NCI-H748 (cell line): Measurements from ENCODE around the gene ARHGAP20.
"Not testable (repeated sequence)": the region's sequence is repeated elsewhere in the genome, so short reads cannot be mapped to it uniquely, and the experiment has no call there.

Experiments
- DNase-seq: peaks from one replicate; lab custom pipeline; 2025; ENCODE audit not compliant: unreplicated experiment; lab: John Stamatoyannopoulos, UW

ARHGAP20 gene

DNA sequence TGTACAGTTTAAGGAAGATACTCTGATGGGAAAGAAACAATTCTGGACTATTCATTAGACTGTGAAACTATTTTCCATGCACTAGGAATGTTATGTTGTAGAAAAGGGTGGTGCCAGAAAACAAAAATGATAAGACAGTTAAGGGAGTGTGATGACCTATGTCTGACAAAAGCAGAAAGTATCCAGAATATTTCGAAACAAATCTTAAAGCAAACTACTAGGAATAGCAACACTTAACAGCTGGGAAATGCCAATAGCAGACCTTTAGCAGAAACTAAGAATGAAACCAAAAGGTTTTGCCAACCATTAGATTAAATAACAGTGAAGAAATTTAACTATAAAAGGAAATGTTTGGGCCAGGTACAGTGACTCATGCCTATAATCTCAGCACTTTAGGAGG, 3.3 kb upstream of the ARHGAP20 start:
- no peak for DNase-seq

DNA sequence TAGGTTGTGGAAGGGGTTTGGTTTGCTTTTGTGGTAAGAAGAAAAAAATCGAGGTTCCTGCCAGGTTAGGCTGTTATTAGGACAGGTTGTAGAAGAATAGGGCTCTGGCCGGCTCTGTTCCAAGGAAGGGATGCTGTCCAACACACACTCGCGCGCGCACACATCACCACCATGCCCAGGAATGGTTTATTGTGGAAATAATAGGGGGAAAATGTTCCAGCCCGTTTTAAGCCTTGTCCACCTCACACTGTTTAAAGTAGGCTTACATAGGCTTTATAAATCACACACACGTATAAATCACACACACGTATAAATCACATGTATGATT, 1.2 kb upstream of the ARHGAP20 start:
- no peak for DNase-seq

DNA sequence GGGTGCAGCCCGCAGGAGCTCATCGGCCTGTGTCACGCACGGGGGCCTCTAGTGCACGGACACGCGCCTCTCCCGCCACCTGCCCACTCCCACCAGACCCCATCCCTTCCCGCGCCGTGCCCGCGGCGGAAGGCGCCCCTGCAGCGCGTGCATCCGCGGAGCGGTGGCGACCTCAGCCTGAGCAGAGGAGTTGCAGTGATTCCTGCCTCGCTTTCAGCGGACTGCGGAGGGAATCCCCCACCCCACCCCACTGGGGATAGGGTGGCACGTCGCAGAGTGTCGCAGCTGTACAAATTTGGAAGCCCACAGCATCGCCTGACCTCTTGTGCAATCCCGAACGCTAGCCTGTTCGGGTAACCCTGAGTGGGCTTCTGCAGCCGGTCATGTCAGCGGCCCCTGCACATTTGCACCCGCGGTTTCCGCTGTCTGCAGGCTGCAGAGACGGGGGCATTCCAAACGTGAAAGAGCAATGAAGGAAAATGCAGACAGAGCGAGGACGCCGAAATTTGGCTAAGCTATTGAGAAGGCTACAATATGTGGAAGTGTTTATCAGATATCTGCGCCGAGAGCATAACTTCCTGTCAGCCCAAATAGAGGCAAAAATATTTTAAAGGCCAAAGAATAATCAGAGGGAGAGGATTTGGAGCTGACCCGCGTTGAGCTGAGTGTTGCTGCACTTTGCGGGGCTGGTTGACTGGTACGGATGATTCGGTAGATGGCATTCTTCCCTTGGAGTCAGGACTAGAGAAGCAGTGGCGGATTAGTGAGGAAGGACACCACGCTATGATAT, 617 bp upstream of the ARHGAP20 start:
- peak; percentile 80 for DNase-seq

DNA sequence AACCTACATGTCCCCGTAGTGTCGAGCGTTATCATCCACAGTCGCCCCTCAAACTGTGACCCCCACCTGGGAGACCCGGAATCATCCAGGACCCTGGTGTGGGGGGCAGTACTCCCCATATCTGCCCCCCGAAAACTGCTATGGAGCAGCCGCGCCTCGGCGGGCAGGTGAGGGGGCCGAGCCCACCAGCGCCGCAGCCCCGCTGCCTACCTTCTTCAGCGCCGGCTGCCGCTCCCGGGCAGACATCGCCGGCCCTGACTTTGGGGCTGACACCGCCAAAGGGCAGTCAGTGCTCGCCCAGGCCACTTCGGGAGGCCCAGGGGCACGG, 825 bp downstream of the ARHGAP20 start:
- no peak for DNase-seq

DNA sequence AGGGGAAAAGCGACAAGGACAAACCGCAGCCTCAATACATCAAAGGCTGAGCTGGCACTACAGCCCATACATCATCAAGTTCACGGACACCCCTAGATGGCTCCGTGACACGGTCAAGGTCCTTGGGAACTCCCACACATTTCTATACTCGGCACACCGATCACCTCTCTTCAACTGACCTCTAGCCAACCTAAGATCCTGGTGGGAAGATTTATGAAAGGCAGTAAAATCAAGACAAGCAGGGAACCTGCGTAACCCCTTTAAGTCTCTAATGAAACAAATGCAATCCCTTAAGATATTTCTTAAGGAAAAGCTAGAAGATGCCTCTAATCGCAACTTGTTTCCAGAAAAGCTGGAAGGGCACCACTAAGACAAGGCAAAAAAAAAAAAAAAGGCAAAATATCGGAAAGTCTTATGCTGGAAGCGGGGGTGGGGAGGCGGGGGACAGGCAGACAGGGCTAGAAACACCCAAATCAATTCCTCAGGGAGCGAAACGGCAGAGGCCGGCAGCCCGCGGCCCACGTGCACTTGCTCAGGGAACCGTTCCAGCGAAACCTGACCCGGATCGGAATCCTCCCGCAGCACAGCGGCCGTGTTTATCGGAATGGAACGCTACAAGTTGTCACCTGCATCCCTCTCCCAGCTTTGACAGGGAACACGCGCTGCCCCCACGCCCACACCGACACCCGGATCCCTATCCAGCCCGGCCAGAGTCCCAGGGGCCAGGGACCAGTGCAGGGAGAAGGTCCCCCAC, 1.4 kb downstream of the ARHGAP20 start:
- DNase-seq: peak; percentile 48

DNA sequence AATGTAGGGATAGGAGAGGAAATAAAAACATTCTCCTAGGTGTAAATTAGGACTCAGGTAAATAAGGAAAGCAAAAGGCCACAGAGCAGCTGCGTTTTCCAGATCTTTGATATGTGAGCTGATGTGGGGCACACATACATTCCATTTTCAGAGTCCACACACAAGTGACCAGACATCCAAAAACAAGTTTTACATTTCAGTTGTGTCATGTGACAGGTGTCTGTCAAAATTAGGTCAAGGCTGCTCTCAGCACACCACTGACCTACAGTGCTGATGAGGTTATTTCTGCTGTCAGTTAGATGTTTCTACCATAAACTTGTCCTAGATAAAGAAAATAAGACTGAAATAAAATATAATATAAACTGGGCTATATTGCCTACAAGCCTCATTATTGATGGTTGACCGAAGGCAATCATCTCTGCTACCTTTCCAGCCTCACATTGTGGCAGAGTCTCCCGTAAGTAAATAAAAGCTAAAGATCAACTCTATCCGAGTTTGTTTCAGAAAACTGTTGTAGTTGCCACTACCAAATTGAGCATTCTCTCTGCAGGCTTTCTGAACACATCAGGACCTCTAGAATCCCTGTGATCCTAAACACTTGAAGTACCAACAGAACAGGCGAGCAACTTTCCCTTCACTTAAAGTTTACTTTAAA, 7.9 kb downstream of the ARHGAP20 start:
- DNase-seq: peak; percentile 64

DNA sequence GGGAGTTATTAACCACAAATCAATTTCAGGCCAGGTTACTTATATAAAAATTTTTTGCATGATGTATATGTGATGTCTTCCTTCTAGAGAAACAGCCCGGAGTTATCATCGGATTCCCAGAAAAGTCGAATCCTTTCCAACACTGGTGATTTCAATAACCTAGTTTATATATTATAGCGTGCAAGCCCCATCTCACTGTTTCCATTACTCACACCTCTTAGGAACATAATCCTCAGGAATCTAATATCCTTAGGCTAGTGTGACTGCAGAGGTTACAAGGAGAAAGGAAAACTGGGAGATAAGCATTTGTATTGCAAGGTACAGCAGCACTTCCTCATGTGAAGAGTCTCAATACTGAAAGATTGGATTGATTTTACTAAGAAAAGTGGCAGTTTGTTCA, 20.3 kb downstream of the ARHGAP20 start:
- no peak for DNase-seq

DNA sequence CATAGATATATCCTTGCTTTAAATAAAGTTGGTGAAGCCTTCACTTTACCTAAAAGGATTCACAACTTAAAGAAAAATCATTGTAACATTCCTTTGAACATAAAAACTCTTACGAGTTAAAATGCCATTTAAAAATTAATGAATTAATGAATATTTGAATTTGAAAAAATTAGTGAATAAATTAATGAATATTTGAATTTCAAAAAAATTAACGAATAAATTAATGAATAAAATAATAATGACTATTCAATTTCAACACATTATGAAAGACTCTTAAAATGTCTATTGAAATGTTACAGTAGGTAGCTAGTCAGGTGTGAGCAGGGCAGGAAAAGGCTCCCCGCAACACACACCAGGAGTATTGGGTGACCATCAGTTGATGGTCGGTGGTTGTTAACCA, 22.9 kb downstream of the ARHGAP20 start:
- DNase-seq: no peak

DNA sequence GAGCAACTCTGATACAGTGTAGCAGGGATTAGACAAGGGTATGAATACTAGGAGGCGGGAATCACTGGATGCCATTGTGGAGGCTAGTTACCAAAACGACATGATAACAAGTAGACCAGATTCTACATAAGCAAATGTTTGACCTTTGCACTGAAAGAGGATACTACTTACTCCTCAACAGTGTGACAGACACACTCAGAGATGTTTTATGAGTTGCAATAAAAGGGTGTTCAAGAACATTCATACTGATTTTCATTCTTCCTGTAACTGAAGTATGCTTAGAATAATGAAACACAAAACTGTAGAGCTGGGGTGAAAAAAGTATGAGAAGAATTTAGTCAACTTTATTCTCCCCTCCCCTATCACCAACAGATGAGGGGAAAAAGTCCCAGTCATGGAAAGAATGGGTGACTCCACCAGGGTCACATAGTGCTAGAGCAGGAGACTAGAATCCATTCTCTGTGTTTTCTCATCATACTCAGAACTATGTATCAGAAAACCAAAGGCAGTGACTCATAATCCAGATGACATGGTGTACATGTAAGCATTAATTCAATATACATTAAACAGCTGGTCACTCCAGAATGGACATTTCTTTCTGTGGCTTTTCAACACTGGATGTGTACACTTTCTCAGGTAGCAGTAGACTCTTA, 32.8 kb downstream of the ARHGAP20 start:
- no peak for DNase-seq

DNA sequence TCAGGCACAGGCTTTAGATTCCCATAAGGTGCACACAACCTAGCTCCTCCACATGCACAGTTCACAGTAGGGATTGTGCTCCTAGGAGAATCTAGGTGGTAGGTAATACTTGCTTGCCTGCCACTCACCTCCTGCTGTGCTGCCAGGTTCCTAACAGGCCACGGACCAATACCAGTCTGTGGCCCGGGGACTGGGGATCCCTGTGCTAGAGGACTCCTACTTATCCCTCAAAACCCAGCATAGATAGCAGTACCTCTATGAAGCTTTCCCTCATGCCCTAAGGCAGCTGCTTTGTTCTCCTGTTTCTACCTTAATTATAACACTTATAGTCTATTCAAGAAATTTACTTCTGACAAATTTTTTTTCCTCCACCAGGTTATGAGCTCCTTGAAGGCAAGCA, 36.7 kb downstream of the ARHGAP20 start:
- DNase-seq: no peak

DNA sequence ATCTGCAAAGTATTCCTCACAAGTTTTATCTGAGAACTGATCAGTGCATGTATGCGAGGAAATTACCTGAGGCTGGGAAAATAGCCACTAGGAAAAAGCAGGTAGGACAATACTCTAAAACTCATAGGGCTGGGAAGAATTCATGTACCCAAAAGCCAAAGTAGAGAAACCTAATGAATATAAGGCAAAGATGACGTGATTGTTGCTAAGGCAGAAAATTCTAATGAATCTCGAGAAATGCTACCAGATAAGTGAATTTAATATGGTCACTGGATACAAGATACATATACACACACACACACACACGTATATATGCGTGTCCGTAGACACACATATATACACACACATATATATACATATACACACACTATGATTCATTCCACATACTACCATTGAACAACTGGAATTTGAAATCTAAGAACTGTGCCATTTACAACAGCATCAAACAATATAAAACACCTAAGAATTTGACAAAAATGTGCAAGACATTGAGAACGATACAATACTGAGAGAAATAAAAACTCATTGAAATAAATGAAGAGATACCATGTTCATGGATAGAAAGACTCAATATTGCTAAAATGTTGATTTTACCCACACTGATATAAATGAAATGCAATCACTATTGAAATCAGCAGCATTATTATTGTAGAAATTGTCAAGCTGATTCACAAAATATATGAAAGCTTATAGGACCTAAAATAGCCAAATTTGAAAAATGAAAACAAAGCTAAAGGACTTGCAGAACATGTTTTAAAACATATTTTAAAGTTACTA, 46.4 kb downstream of the ARHGAP20 start:
- no peak for DNase-seq

DNA sequence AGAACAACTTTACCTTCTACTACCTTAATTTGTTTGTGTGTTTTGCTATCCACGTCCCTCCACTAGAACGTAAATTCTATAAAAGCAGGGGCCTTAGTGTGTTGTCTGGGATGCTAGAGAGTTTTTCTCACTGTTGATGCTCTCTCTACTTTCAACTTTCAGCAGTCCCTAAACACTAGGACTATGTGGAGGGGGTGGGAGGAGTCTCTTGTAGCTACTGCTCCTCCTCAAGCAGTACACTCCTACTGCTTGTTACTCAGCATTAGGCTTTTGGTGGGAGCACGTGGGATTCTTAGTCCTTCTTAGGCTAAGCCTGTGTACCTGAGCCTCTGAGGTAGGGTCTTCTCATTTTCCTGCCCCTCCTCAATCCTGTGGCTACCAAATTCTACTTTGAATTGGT, 56.3 kb downstream of the ARHGAP20 start:
- DNase-seq: no peak

DNA sequence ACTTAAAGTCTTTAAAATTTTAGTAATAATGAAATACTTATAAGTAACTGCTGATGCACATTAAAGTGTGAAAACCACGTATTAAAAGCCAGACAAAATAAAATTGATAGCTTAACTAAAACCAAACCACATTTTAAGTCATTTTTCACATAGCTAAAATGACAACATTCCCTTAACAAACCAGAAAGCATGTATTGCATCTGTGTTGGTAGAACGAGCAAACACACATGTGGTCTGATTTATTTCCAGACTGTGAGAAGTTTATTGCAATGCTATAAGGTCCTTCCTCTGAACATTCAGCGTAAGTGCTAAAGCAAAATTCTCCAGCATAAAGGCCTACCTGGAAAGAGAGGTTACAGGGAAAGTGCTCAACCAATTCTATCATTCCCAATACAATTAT, 57.8 kb downstream of the ARHGAP20 start:
- no peak for DNase-seq

DNA sequence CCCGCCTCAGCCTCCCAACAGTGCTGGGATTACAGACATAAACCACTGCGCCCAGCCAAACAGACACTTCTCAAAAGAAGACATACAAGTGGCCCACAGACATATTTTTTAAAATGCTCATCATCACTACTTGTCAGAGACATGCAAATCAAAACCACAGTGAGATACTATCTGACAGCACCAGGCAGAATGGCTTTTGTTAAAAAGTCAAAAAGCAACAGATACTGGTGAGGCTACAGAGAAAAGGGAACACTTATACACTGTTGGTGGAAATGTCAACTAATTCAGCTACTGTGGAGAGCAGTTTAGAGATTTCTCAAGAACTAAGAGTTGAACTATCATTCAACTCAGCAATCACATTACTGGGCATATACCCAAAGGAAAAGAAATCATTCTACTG, 67.0 kb downstream of the ARHGAP20 start:
- DNase-seq: no peak

DNA sequence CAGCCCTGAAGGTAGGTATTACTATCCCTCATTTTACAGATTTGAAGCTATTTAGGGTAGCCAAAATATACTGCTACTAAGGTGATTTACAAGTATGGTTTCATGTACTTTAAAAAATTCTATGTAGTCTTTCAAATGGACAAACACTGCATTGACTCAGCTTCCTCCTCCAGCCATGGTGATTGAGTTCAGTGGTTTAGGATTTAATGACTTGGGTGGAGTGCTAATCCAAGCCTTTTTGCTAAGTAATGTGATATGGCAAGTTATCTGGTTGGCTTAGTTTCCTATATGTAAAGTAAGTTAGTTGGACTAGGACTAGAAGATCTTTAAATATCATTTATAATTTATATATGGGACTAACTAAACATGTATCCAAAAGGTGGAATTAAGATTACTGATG, 77.9 kb downstream of the ARHGAP20 start:
- DNase-seq: no peak

DNA sequence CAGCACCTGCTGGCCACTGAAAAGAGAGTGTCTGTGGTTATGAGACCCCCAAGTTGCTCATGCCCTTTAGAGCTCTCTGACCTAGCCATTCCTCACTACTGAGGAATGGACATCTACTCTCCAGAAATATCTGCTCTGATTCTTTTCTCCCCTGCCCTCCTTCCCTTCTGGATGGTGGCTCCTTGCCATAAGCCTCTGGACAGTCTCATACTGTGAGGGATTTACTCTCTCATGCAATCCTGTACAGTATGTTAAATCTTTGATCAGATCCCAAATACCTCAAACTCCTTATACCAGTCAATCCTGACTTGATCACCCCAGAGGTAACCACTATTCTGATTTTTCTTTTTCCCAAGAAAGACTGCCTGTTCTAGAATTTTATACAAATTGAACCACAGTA, 80.7 kb downstream of the ARHGAP20 start:
- no peak for DNase-seq

DNA sequence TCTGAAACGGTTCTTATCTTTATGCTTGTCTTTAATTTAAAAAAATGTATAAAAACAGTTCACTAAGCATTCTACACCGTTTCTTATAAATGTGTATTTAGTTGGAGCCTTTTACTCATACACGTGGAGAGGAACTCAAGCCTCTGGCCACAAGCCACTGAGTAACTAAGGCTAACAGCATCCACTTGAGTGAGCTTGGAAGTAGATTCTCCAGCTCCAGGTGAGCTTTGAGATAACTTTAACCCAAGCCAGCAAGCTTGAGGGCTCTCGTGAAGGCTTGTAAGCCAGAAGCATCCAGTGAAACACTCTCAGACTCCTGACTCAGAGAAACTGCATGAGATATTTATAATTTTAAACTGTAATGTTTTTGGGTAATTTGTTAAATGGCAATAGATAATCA, 82.6 kb downstream of the ARHGAP20 start:
- DNase-seq: no peak

DNA sequence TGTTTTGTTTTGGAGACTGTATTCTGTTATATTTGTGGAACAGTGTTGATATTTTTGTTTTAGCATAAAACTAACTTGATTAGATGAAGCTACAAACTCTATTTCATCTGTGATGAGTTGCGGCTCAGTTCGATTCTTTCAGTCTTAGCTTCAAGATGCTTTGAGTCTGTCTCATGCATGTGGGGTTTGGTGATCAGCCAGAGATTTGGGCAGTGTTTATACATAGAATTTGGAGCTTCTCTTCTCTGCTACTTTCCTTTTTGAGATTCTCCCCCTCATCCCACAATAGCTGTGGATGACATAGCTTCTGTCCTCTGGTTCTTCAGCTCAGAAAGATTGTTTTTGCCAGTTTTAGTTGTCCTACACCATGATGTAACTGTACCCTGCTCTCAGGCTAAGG, 90.4 kb downstream of the ARHGAP20 start:
- no peak for DNase-seq

DNA sequence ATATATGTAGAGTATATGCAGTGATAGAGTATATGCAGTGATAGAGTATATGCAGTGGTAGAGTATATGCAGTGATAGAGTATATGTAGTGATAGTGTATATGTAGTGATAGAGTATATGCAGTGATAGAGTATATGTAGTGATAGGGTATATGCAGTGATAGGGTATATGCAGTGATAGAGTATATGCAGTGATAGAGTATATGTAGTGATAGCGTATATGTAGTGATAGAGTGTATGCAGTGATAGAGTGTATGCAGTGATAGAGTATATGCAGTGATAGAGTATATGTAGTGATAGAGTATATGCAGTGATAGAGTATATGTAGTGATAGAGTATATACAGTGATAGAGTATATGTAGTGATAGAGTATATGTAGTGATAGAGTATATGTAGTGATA, 92.9 kb downstream of the ARHGAP20 start:
- not testable (repeated sequence) for DNase-seq

DNA sequence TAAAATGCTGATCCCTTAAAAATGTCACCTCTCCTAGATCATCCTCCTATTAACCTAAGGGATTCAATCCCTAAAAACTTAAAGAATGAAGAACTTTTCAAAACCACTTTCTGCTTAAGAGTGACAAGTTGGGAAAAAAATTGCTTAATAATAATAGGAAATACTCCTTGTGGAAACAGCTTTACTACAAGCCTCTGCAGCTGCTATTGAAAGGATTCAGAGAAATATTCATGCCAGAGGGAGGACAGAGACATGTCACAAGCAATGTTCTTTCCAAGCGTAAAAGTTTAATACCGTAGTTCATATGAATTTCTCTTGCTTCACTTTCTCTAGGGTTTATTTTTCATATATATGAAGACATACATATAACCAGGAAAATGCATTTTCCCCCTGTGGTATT, 98.2 kb downstream of the ARHGAP20 start:
- no peak for DNase-seq
